ENCODE measurements around the gene FHAD1. TPM values are rescaled to one million over a fixed set of nuclear protein-coding genes. Genes with fewer than 3 reads are reported as not detected.

The FHAD1 gene
- polyA plus RNA-seq, 3 donors: 0.67 to 0.69 TPM; not detected in 1

GRCh38 chr1:15276691-15277446 lies 29.8 kb downstream of the FHAD1 start:
- Mint-ChIP-seq H3K9me3 (no peaks in the 10 kb centered on the region), H3K27ac (peak overlapping the region in 1 of 7 donors; percentile 24), H3K36me3 (no peaks in the 10 kb centered on the region), H3K4me1 (peaks cover 25% of the 10 kb centered on the region), H3K4me3 (no peak overlapping the region), H3K27me3 (ENCODE audit: low read depth in 3 of 3) (peaks cover 0 to 5% (median 3%) of the 10 kb centered on the region in 3 donors)
- WGBS (ENCODE audit: insufficient coverage): 96% methylated on average over 8 of the region's 11 CpGs
- H3K27ac ChIP-seq (ENCODE audit: low read depth in 1 of 2, low read length in 2 of 2): no peak overlapping the region
- no peaks in the 10 kb centered on the region for H3K9me3 ChIP-seq (replicated peaks in 1 of 2; ENCODE audit: control insufficient read depth in 1 of 2, insufficient read depth in 1 of 2, low read length in 2 of 2)
- H3K4me2 ChIP-seq (replicated peaks; ENCODE audit: extremely low read depth, low read length, poor library complexity, severe bottlenecking): no peak overlapping the region
- H3K27me3 ChIP-seq (ENCODE audit: control insufficient read depth in 2 of 2, insufficient read depth in 2 of 2, low read length in 2 of 2): no peaks in the 10 kb centered on the region
- H4K20me1 ChIP-seq (ENCODE audit: insufficient read depth, low read length): no peaks in the 10 kb centered on the region
- no peak overlapping the region for H2AFZ ChIP-seq (ENCODE audit: insufficient read depth, low read depth, low read length, poor library complexity, severe bottlenecking)
- H3K79me2 ChIP-seq (ENCODE audit: insufficient read depth, low read length): no peaks in the 10 kb centered on the region
- no peaks in the 10 kb centered on the region for H3K36me3 ChIP-seq (replicated peaks in 1 of 2; ENCODE audit: control insufficient read depth in 1 of 2, insufficient read depth in 2 of 2, low read length in 2 of 2)
- H3K4me1 ChIP-seq (ENCODE audit: control insufficient read depth in 1 of 2, insufficient read depth in 2 of 2, low read length in 2 of 2): peaks cover 21 to 25% of the 10 kb centered on the region in 2 donors
- TF ChIP-seq, protein P1, sequence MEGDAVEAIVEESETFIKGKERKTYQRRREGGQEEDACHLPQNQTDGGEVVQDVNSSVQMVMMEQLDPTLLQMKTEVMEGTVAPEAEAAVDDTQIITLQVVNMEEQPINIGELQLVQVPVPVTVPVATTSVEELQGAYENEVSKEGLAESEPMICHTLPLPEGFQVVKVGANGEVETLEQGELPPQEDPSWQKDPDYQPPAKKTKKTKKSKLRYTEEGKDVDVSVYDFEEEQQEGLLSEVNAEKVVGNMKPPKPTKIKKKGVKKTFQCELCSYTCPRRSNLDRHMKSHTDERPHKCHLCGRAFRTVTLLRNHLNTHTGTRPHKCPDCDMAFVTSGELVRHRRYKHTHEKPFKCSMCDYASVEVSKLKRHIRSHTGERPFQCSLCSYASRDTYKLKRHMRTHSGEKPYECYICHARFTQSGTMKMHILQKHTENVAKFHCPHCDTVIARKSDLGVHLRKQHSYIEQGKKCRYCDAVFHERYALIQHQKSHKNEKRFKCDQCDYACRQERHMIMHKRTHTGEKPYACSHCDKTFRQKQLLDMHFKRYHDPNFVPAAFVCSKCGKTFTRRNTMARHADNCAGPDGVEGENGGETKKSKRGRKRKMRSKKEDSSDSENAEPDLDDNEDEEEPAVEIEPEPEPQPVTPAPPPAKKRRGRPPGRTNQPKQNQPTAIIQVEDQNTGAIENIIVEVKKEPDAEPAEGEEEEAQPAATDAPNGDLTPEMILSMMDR (IDR thresholded peaks at IDR 0.05): no peak
- H3K9ac ChIP-seq (ENCODE audit: insufficient read depth, low read length, poor library complexity, severe bottlenecking): no peak overlapping the region
- DNase-seq: no peak
- intact Hi-C loops (cut with micrococcal nuclease): no loop called here
- no peak overlapping the region for H3K4me3 ChIP-seq (replicated peaks in 1 of 3; ENCODE audit: low read depth in 2 of 3, low read length in 3 of 3)

DNA sequence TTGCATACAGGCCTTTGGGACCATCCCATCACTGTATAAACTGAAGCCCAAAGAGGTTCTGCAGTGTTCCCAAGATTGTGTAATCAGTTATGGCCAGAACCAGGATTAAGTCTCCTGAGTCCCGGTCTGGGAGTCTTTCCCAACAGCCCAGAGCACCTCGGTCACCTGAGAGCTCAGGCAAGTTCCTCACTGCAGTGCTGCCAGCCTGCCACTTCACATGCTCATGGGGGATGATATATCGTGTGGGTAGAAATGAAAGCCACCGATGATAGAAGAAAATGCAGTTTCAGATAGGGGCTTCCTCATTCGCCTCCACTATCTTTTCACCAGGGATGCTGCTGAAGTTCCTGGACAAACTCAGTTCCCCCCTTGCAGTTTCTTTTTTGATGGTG lies 30.4 kb downstream of the FHAD1 start:
- no peak overlapping the region for H3K9ac ChIP-seq (ENCODE audit: insufficient read depth, low read length, poor library complexity, severe bottlenecking)
- no peaks in the 10 kb centered on the region for H3K36me3 ChIP-seq (replicated peaks in 1 of 2; ENCODE audit: control insufficient read depth in 1 of 2, insufficient read depth in 2 of 2, low read length in 2 of 2)
- H3K4me1 ChIP-seq (ENCODE audit: control insufficient read depth in 1 of 2, insufficient read depth in 2 of 2, low read length in 2 of 2): peaks cover 16 to 21% of the 10 kb centered on the region in 2 donors
- H3K4me3 Mint-ChIP-seq: no peak overlapping the region
- H3K27ac Mint-ChIP-seq: peak overlapping the region in 1 of 7 donors; percentile 24
- no peaks in the 10 kb centered on the region for H3K79me2 ChIP-seq (ENCODE audit: insufficient read depth, low read length)
- H3K4me1 Mint-ChIP-seq: peaks cover 21% of the 10 kb centered on the region
- WGBS (ENCODE audit: insufficient coverage): 50% methylated on average over 1 of the region's 5 CpGs
- H3K9me3 ChIP-seq (replicated peaks in 1 of 2; ENCODE audit: control insufficient read depth in 1 of 2, insufficient read depth in 1 of 2, low read length in 2 of 2): no peaks in the 10 kb centered on the region
- DNase-seq: no peak
- no peak overlapping the region for H3K27ac ChIP-seq (ENCODE audit: low read depth in 1 of 2, low read length in 2 of 2)
- no peaks in the 10 kb centered on the region for H3K9me3 Mint-ChIP-seq
- no peak overlapping the region for H3K4me3 ChIP-seq (replicated peaks in 1 of 3; ENCODE audit: low read depth in 2 of 3, low read length in 3 of 3)
- intact Hi-C loops (cut with micrococcal nuclease): no loop called here
- no peaks in the 10 kb centered on the region for H3K36me3 Mint-ChIP-seq
- H3K4me2 ChIP-seq (replicated peaks; ENCODE audit: extremely low read depth, low read length, poor library complexity, severe bottlenecking): no peak overlapping the region
- no peaks in the 10 kb centered on the region for H3K27me3 ChIP-seq (ENCODE audit: control insufficient read depth in 2 of 2, insufficient read depth in 2 of 2, low read length in 2 of 2)
- H3K27me3 Mint-ChIP-seq (ENCODE audit: low read depth in 3 of 3): peaks cover 0 to 5% (median 3%) of the 10 kb centered on the region in 3 donors
- no peak overlapping the region for H2AFZ ChIP-seq (ENCODE audit: insufficient read depth, low read depth, low read length, poor library complexity, severe bottlenecking)
- TF ChIP-seq, protein P1 (IDR thresholded peaks at IDR 0.05): no peak
- H4K20me1 ChIP-seq (ENCODE audit: insufficient read depth, low read length): no peaks in the 10 kb centered on the region
